ENCODE data around the gene AFG1L.
"Not testable (repeated sequence)": the region's sequence is repeated elsewhere in the genome, so short reads cannot be mapped to it uniquely, and the experiment has no call there.

Gene AFG1L

GRCh38 chr6:108507316-108507715, 212.5 kb downstream of the AFG1L start:
- no peak for DNase-seq (ENCODE audit: extremely low read depth in 1 of 2, low read depth in 1 of 2)

- DNase-seq (ENCODE audit: extremely low read depth in 1 of 2, low read depth in 1 of 2): no peak
Measured at GRCh38 chr6:108510461-108511319, 215.8 kb downstream of the AFG1L start.

GRCh38 chr6:108518714-108519576, 224.1 kb downstream of the AFG1L start:
- no peak for DNase-seq (ENCODE audit: extremely low read depth in 1 of 2, low read depth in 1 of 2)

- DNase-seq (ENCODE audit: extremely low read depth in 1 of 2, low read depth in 1 of 2): no peak
Measured at GRCh38 chr6:108521616-108522107, 226.8 kb downstream of the AFG1L start.

GRCh38 chr6:108523697-108524096, 228.8 kb downstream of the AFG1L start:
- no peak for DNase-seq (ENCODE audit: extremely low read depth in 1 of 2, low read depth in 1 of 2)

- no peak for DNase-seq (ENCODE audit: extremely low read depth in 1 of 2, low read depth in 1 of 2)
Measured at GRCh38 chr6:108524528-108525248, 229.8 kb downstream of the AFG1L start.

GRCh38 chr6:108526739-108527174, 231.9 kb downstream of the AFG1L start:
- DNase-seq (ENCODE audit: extremely low read depth in 1 of 2, low read depth in 1 of 2): no peak

- no peak for DNase-seq (ENCODE audit: extremely low read depth in 1 of 2, low read depth in 1 of 2)
Measured at GRCh38 chr6:108528878-108529277, 234.0 kb downstream of the AFG1L start.

- no peak for DNase-seq (ENCODE audit: extremely low read depth in 1 of 2, low read depth in 1 of 2)
Measured at GRCh38 chr6:108531332-108531731, 236.5 kb downstream of the AFG1L start.

- DNase-seq (ENCODE audit: extremely low read depth in 1 of 2, low read depth in 1 of 2): no peak
Measured at GRCh38 chr6:108535114-108535742, 240.4 kb downstream of the AFG1L start.

GRCh38 chr6:108535920-108536535, 241.2 kb downstream of the AFG1L start:
- not testable (repeated sequence) for DNase-seq (ENCODE audit: extremely low read depth in 1 of 2, low read depth in 1 of 2)

- DNase-seq (ENCODE audit: extremely low read depth in 1 of 2, low read depth in 1 of 2): peak; percentile 18 to 37
Measured at GRCh38 chr6:108541843-108542759, 247.2 kb downstream of the AFG1L start.

GRCh38 chr6:108543175-108543940, 248.5 kb downstream of the AFG1L start:
- no peak for DNase-seq (ENCODE audit: extremely low read depth in 1 of 2, low read depth in 1 of 2)

GRCh38 chr6:108544606-108545005, 249.8 kb downstream of the AFG1L start:
- no peak for DNase-seq (ENCODE audit: extremely low read depth in 1 of 2, low read depth in 1 of 2)

- no peak for DNase-seq (ENCODE audit: extremely low read depth in 1 of 2, low read depth in 1 of 2)
Measured at GRCh38 chr6:108546079-108547049, 251.5 kb downstream of the AFG1L start.

- DNase-seq (ENCODE audit: extremely low read depth in 1 of 2, low read depth in 1 of 2): no peak
Measured at GRCh38 chr6:108549241-108549640, 254.4 kb downstream of the AFG1L start.

- no peak for DNase-seq (ENCODE audit: extremely low read depth in 1 of 2, low read depth in 1 of 2)
Measured at GRCh38 chr6:108549741-108550140, 254.9 kb downstream of the AFG1L start.
